Measurements from ENCODE around the gene KCNIP4. TPM values are rescaled to one million over a fixed set of nuclear protein-coding genes. Genes with fewer than 3 reads are reported as not detected.

Gene KCNIP4
- total RNA-seq, 1 experiment from 2014 or later = not detected

DNA sequence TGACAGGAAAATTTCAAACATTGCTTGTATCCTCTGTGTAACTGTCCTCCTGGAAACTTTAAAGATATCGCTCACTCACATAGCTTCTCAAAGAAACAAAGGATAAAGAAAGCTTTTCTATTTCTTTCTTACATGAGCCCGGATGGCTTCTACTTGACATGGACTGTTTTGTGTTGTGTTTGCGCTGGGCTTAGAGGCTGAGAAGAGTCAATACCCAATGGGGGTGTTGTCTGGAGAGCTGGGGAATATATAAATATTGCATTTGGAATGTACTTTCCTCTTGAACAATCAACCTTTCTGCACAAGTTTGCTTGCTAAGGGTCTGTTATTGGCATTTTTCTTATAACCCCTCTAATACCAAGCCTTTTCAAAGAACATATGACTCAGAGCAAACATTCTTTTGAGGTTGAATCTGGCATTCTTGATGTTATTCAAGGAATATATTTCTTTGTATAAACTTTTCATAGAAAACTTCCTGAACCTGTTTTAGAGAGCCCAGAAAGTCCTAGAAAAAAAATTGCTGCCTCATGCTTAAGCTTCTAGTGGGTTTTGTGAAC, 916.4 kb downstream of the KCNIP4 start:
- in situ Hi-C loops (cut with HindIII; ENCODE audit: low pct_unique_long_range_greater_than_20kb, low sequenced_read_pairs) = no loop called here
- DNase-seq (ENCODE audit: low read depth) = no peak

DNA sequence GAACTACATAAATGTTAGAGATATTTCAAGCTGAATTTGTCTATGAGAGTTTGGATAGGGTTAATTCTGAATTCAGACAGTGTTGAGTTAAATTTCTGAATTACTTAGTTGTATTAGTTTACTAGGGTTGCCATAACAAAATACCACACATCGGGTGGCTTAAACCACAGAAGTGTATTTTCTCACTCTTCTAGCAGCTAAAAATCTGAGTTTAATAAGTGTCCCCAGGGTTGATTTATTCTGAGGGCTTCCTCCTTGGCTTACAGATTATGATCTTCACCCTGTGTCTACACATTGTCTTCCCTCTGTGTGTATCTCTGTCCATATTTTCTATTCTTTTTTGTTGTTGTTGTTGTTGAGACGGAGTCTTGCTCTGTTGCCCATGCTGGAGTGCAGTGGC, 929.8 kb downstream of the KCNIP4 start:
- no peak for DNase-seq (ENCODE audit: low read depth)

DNA sequence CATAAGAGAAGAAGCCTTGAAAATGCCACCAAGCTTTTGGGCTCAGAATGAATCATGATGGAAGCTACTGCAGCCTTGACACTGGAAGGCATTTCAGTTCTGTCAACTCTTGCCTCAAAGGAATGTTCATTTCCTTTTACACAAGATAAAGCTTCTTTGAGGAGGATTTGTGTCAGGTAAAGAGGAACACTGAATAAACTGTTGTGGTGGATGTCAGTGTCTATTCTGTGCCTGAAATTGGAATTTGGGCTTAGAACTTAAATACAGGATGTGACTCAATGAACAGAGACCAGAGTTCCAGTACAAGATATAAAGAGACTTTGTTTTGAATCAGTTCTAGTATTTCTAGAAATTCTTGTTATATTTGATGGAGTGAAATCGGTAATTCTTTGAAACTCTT, 935.1 kb downstream of the KCNIP4 start:
- in situ Hi-C loops (cut with HindIII; ENCODE audit: low pct_unique_long_range_greater_than_20kb, low sequenced_read_pairs) = no loop called here
- no peak for DNase-seq (ENCODE audit: low read depth)

More for the DNA sequence above, 929.8 kb downstream of the KCNIP4 start:
- in situ Hi-C loops (cut with HindIII; ENCODE audit: low pct_unique_long_range_greater_than_20kb, low sequenced_read_pairs) = no loop called here

DNA sequence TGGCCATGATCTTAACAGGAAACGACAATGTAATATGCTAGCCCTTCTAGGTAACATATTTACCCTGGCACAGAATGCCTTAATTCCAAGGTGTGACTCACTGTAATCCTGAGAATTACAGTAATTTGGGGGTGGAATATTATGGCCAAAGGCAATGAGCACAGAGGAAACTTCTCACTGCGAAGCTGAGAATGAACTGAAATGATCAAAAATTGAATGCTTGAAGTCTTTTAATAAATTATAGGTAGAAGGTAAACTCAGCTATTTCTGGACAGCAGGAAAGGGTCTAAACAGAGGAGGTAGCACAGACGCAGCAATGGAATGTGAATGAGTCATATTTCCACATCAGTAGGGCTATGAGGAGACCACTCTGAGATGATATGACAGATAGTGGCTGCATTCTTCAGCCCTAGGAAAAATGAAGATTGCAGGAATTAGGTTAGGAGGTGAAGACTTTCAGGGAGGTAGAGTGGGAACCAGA, 935.7 kb downstream of the KCNIP4 start:
- in situ Hi-C loops (cut with HindIII; ENCODE audit: low pct_unique_long_range_greater_than_20kb, low sequenced_read_pairs) = no loop called here
- DNase-seq (ENCODE audit: low read depth) = peak; percentile 18

DNA sequence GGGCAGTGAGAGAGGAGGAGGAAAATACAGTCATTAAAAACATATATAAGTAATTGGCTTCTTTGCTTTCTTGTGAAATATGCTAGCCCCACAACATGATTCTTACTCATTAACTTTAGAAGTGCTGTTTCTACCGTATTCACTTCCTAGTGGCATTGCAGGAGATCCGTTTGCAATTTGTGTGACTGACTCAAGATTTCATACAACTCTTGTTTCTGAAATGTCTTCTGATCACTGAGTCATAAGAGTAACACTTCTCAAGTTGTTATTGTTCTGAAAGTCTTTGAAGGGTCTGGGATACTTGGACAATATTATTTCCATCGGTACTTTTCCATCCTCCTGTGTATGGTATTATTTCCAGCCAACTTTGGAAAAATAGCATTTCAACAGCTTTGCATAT, 937.5 kb downstream of the KCNIP4 start:
- no peak for DNase-seq (ENCODE audit: low read depth)
- in situ Hi-C loops (cut with HindIII; ENCODE audit: low pct_unique_long_range_greater_than_20kb, low sequenced_read_pairs) = no loop called here

DNA sequence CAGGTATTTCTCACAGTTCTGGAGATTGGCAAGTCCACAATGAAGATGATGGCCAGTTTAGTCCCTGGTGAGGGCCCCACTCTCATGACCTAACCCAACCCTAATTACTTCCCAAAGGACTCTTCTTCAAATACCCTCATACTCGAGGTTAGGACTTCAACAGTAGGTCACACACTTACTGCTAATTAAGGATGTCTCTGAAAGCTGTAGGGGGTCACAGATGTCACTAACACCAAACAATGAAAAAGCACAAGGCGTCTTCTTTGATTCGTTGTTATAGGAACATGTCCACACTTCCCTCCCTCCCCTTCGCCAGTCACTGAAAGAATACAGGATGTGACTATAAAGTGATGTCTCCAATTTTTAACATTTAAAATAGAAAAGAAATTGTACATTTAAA, 938.6 kb downstream of the KCNIP4 start:
- in situ Hi-C loops (cut with HindIII; ENCODE audit: low pct_unique_long_range_greater_than_20kb, low sequenced_read_pairs) = no loop called here
- no peak for DNase-seq (ENCODE audit: low read depth)

DNA sequence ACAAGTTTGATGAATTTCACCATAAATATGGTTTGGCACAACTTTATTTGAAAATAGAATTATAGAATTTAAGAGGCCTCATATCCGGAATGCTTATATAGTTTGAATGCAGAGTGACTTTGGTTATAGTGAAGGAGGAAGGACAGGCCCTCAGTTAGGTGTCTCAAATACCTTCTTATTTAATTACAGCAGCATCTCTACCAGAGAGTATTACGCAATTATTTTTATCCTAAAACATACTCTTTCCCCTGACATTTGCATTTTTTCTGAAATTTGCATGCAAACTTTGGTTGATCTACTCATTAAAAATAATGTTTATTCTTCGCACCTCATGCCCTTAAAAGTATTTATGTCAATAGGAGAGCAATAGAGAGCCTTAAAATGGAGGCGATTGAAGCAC, 942.9 kb downstream of the KCNIP4 start:
- in situ Hi-C loops (cut with HindIII; ENCODE audit: low pct_unique_long_range_greater_than_20kb, low sequenced_read_pairs) = no loop called here
- no peak for DNase-seq (ENCODE audit: low read depth)

DNA sequence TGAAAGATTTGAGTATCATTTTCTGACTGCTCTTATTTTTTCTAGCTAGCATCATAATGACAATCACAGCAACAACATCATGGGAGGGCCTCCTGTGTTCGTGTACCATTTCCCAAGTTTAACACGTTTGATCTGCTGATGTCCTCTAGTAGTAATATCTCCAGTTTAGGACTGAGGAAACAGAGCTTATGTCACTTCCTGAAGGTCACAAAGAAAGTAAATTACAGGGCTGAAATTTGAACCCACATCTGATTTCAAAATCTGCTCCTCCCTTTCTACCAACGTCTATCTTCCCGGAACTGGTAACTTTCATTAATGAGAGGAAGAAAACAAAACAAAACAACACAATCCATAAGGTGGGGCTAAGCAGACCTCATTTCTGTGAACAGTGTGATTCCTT, 945.6 kb downstream of the KCNIP4 start:
- in situ Hi-C loops (cut with HindIII; ENCODE audit: low pct_unique_long_range_greater_than_20kb, low sequenced_read_pairs) = no loop called here
- no peak for DNase-seq (ENCODE audit: low read depth)

DNA sequence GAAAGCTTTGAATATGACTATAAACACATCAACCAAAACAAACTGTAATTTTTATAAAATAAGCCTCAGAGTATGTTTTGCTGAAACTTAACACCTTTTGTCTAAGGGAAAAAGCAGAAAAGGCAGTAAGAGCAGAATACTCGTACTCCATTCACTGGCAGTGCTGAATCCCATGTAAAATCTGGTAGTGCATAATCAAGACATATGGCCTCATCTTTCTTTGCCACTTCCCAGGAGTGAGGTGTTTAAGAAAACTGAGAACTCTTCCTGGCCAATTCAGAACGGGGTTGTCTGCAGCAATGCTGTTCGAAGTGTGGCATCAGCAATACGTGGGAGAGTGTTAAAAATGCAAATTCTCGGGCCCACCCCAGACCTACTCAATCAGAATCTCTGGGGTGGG, 946.3 kb downstream of the KCNIP4 start:
- DNase-seq (ENCODE audit: low read depth) = no peak
- in situ Hi-C loops (cut with HindIII; ENCODE audit: low pct_unique_long_range_greater_than_20kb, low sequenced_read_pairs) = no loop called here

DNA sequence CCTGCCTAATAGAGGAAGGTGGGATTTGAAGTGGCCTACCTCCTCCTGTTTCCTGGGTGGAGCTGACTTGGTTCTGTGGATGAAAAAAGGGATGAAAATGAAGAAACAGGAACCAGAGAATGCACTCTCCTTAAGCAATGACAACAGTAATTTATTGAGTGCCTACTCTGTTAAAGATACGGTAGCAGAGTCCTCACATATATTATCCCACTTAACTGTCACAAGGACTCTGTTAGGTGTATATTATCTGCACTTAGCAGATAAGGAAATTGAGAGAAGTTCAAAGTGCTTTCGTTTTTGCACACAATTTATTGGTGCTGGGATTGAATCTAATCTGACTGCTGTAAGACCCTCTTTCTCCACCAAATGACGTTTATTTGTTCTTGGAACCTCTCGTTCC, 947.1 kb downstream of the KCNIP4 start:
- DNase-seq (ENCODE audit: low read depth) = no peak
- in situ Hi-C loops (cut with HindIII; ENCODE audit: low pct_unique_long_range_greater_than_20kb, low sequenced_read_pairs) = no loop called here

DNA sequence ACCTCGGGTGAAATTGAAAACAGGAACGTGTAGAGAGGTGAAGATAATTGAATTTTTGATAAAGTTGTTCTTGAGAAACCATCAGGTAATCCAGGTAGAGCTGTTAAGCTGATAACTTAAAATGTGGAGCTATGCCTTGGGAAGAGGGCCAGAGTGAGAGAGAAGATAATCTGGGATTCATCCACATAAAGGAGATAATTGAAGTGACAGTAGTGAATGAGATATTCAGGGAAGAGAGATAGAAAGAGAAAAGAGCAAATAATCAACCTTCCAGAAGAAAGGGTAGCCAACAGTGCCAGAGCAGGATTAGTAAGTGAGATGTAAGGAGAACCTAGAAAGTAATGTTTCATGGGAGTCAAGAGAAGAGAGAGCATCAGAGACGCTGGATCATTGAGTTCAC, 950.7 kb downstream of the KCNIP4 start:
- DNase-seq (ENCODE audit: low read depth) = no peak
- in situ Hi-C loops (cut with HindIII; ENCODE audit: low pct_unique_long_range_greater_than_20kb, low sequenced_read_pairs) = no loop called here

DNA sequence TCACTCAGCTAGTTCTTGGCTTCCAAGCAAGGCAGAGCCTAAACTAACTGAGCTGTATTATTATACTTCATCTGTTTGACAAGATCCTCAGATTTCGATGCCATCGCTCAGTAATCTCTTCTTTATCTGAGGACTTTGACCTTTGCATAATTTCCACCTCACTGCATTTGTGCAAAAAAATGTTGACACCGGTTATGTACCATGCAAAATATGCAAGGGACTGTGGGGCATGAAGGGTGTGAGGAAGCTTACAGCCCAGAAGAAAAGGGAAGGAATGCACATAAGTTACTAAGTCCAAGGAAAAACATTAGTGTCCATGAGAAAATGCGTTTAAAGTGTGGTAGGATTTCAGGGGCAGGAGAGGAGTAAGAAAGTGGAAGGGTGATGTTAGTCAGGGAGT, 953.0 kb downstream of the KCNIP4 start:
- peak; percentile 10 for DNase-seq (ENCODE audit: low read depth)
- in situ Hi-C loops (cut with HindIII; ENCODE audit: low pct_unique_long_range_greater_than_20kb, low sequenced_read_pairs) = no loop called here

DNA sequence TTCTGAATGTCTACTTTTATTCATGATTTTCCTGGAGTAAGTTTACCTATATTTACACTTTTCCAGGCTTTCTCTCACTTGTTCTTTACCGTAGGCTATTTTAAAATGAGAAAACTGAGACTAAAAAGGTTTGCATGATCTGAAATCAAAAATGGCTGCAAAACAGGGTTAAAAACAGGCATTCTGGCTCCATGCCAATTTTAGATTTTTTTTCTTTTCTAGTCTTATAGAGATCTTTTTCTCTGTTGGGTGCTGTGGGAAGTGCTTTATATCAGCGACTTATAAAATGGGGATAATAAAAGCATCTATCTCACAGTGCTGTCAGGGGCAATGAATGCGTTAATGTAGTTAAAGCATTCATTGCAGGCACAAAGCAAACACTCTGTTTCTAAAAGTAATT, 953.6 kb downstream of the KCNIP4 start:
- no peak for DNase-seq (ENCODE audit: low read depth)
- in situ Hi-C loops (cut with HindIII; ENCODE audit: low pct_unique_long_range_greater_than_20kb, low sequenced_read_pairs) = no loop called here

DNA sequence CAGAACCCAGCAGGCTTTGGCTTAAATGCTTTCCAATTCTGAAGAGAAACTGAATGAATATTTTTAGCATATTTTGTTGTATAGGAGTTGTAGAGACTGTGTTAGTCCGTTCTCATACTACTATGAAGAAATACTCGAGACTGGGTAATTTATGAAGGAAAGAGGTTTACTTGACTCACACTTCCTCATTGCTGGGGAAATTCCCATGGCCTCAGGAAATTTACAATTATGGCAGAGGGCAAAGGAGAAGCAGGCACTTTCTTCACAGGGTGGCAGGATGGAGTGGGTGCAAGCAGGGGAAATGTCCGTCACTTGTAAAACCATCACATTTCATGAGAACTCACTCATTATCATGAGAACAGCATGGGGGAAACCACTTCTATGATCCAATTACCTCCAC, 956.6 kb downstream of the KCNIP4 start:
- in situ Hi-C loops (cut with HindIII; ENCODE audit: low pct_unique_long_range_greater_than_20kb, low sequenced_read_pairs) = no loop called here
- DNase-seq (ENCODE audit: low read depth) = no peak

DNA sequence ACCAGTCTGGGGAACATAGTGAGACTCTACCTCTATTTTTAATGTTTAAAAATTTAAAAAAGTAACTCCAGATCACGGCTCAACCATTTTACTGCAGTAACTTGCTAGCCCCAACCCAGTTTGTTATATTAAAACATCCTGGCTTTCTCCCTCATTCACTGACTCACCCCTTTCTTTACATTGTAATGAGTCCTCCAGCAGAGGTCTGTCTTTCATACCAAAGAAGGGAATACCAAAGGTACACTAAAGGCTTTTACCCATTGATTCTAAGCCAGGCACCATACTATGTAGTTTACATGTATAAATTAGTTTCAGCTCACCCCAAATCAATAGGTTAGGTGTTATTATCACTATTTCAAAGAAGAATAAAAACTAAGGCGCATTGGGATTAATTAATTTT, 961.4 kb downstream of the KCNIP4 start:
- in situ Hi-C loops (cut with HindIII; ENCODE audit: low pct_unique_long_range_greater_than_20kb, low sequenced_read_pairs) = no loop called here
- DNase-seq (ENCODE audit: low read depth) = no peak

DNA sequence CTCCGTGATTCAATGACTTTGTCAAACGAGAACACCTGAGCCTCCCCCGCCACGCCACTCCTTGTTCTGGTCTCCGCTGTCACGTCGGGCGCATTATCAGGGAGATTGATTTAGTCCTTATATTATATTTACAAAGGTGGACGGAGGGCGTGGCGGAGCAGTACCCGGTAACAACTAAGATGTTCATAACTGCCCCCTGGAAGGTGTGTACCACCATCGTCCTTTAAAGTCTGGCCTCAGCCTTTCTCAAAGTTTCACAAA, 964.1 kb downstream of the KCNIP4 start:
- no peak for DNase-seq (ENCODE audit: low read depth)
- in situ Hi-C loops (cut with HindIII; ENCODE audit: low pct_unique_long_range_greater_than_20kb, low sequenced_read_pairs) = no loop called here

DNA sequence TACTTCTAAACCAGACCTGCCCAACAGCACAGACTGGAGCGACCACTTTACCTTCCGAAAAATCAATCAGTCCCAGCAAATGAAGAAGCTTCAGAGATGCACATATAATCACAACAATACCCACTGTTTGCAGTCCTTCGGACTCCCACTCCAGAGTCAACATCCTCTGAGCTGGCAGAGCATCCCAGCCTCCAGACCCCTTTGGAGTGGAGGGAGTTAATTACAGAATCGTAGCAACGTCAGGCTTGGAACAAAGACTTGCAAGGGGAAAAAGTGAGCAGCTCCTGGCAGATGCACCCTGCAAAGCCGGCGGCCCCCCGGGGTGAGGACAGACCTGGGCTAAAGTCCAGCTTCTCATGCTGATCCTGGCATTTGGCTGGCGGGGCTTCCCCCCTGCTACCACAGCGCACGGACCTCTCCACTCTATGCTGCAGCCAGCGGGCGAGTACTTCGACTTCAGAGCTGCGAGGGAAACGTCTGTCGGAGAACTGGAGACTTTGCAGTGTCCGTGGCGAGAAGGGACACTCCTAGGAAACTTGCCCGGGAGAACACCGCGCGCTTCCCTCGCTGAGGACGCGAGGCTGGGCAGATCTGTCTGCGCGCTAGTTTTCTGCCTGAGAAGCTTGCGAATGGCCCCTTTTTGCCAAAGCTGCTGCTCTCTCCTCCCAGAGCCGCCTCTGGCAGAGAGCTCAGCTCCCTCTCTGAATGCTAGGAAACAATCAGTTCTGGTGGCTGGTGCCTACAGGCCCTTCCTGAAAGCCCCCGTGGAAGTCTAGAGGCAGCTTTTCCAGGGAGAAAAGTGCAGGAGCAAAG, 964.6 kb downstream of the KCNIP4 start:
- no peak for DNase-seq (ENCODE audit: low read depth)
- in situ Hi-C loops (cut with HindIII; ENCODE audit: low pct_unique_long_range_greater_than_20kb, low sequenced_read_pairs) = no loop called here

DNA sequence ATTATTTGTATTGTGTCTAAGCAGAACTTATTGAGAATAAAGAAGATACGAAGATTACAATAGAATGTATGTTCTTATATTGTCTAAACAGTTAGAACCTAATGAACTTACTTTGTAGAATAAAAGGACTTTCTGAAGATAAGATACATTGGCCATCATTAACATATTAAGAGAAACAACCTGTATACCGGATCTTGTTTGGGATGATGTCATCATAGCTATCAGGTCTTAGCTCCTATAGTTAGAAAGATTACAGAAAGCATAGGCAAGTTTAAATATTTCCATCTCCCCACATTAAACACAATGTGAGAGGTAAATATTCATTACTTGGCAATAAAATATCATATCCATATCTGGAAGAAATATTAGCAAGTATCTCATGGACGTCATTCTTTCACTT, 966.0 kb downstream of the KCNIP4 start:
- DNase-seq (ENCODE audit: low read depth) = no peak
- in situ Hi-C loops (cut with HindIII; ENCODE audit: low pct_unique_long_range_greater_than_20kb, low sequenced_read_pairs) = no loop called here

DNA sequence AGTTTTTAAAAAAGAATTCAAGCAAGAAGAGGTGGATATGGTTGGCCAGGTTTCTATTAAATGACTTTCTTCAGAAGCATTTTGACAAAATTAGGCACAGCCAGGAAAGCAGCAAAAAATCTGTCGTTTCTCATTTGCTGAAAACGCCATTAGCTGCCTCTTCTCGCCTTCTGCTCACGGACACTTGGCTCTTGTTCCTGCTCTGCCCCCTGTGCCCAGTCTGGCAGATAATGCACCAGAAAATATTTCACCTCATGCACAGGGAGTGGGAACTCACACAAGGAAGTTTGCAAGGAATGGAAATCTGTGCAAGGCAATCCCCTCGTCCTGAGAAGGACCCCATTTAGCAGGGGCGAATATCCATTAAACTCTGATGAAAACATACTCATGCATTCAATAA, 988.3 kb downstream of the KCNIP4 start:
- no peak for DNase-seq (ENCODE audit: low read depth)
- in situ Hi-C loops (cut with HindIII; ENCODE audit: low pct_unique_long_range_greater_than_20kb, low sequenced_read_pairs) = no loop called here

DNA sequence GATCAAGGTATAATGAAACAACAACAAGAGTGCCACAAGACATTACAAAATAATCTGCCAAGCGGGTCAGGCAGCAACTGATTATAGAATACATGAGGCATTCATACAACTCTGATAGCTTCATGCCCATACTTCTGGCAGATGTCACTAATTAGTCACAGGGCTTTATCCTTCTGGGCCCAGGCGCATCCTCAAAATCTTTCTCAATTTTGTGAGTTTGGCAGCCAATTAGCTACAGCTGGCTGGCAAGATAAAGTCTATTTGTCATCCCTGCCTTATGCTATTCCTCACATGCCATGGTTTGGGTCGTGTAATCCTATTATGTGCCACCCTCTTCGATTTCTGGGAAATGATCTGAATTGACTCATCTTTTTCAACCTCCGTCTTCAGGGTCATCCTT, 994.0 kb downstream of the KCNIP4 start:
- in situ Hi-C loops (cut with HindIII; ENCODE audit: low pct_unique_long_range_greater_than_20kb, low sequenced_read_pairs) = no loop called here

More for the DNA sequence above, 994.0 kb downstream of the KCNIP4 start:
- DNase-seq (ENCODE audit: low read depth) = no peak
